IMR-90 (cell line): ENCODE results near the gene POTEM.
"Not testable (repeated sequence)": the region's sequence is repeated elsewhere in the genome, so short reads cannot be mapped to it uniquely, and the experiment has no call there.

Source experiments
- CHD1 ChIP-seq: IDR thresholded peaks from 2 replicates; pipeline ENCODE4 v1.6.1; 2012; ENCODE audit warnings: low read depth, low read length, improper control_type of control experiment
- CTCF ChIP-seq: conservative IDR thresholded peaks from 2 replicates; pipeline ENCODE4 v1.5.1; 2012; ENCODE audit warnings: mild to moderate bottlenecking, low read depth, low read length, improper control_type of control experiment

DNA sequence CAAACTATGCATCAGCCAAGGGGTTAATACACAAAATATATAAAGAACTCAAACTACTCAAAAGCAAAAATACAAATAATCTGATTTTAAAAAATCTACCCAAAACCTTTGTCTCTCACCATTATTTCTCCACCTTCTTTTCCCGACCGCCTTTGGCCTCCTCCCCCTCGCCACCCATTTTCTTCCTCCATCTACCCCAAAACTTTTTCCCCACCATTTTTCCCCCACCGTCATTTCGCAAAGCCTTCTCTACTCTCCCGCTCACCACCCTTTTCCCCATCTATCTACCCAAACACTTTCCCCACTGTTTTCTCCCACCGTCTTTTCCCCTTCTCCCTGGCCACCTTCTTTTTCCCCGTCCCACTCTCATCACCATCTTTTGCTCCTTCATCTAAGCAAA lies 48.9 kb upstream of the POTEM start:
- not testable (repeated sequence) for TF ChIP-seq CTCF, CHD1
